GM20000 (cell line): ENCODE results near the gene KIF2C.
"Not testable (repeated sequence)": the region's sequence is repeated elsewhere in the genome, so short reads cannot be mapped to it uniquely, and the experiment has no call there.

Experiments
- DNase-seq: peaks from one replicate; pipeline ENCODE4 v3.0.0; 2012; ENCODE audit warnings: low spot score
- CTCF ChIP-seq: IDR thresholded peaks from 2 replicates; pipeline ENCODE4 v1.5.1; 2012; ENCODE audit warnings: mild to moderate bottlenecking, control low read depth; ENCODE audit errors: extremely low read depth, missing control alignments

The KIF2C gene

DNA sequence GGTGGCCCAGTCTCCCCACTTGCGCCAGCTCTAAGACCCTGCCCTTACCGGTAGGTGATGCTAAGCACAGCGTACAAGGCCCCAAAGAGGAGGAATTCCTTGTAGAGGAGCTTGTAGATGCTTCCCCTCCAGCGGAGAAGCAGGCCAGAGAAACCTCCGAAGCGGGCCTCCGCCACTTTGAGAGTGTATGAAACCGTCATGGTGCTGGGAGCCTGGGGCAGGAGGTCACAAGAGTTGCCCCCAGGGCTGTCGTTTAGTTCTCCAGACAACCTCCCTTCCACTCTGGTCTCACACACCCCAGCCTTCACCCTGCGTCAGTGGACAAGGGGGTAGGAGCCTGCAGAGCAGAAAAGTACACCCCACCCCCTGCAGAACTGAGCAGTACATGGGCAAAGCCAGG, 47.9 kb downstream of the KIF2C start:
- no peak for TF ChIP-seq CTCF
- no peak for DNase-seq

GRCh38 chr1:44788120-44788860, 48.7 kb downstream of the KIF2C start, which contains the start of gene BEST4:
BEST4 (minus strand) TSS chr1:44788170; CDS start chr1:44787705, 465 bp downstream.
- no peak for DNase-seq
- no peak for TF ChIP-seq CTCF

DNA sequence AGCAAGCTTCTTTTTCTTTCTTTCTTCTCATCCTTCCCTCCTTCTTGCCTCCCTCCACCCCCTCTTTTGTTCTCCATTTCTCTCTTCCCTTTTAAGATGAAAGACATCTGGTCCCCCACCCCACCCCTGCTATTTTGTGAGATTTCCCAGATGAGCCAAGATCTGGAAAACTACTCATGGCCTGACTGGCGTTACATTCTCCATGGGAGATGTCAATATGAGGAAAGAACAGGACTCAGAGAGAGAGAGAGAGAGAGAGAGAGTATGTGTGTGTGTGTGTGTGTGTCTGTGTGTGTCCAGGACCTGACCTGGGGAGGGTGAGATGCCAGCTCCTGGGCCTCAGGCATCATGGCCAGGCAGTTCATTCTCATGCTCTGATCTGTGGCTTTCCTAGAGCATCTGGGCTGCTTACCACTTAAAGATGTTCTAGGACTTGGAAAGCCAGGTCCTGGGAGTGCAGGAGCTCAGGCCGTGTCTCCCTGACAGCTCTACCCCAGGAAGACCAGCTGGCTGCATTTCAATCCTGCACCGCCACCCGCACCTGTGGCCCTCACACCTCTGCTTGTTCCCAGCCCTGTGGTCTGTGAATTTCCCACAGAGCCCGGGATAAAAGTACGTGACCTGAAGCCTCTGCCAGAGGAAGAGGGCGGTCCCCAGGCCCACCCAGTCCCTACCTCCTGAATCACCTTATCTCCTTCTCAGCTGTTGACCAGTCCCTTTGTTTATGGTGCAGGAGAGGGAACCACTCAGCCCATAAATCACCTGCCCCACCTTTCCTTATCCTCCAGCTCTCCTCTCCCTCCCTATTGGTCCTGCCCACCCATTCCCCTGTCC, 51.5 kb downstream of the KIF2C start:
- no peak for DNase-seq
- no peak for TF ChIP-seq CTCF

DNA sequence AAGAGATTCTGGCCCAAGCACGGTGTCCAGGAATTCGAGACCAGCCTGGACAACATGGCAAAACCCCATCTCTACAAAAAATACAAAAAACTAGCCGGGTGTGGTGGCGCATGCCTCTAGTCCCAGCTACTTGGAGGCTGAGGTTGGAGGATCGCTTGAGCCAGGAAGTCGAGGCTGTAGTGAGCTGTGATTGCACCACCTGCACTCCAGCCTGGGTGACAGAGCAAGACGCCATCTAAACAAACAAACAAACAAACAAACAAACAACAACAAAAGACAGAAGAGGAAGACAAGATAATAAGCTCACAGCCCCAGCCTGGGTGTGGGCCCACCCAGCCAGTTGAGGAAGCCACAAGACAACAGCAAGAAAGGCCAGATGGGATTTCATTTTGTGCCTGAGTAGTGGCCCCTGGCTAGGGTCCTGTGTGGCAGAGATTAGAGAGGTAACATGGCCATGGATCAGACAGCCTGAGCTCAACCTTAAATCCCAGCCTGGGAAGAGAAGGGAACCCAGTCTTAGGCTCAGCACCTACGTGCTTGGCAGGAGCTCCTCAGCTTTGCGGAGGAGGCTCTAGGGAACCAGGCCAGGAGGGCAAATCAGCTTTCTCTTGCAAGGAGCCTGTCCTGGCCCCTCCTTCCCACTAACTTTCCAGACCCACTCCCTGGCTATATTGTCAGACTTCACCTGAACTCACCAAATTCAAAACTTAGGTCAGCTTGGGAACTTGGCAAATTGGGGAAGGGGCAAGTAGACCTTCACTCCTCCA, 53.3 kb downstream of the KIF2C start:
- no peak for DNase-seq
- TF ChIP-seq CTCF: no peak

DNA sequence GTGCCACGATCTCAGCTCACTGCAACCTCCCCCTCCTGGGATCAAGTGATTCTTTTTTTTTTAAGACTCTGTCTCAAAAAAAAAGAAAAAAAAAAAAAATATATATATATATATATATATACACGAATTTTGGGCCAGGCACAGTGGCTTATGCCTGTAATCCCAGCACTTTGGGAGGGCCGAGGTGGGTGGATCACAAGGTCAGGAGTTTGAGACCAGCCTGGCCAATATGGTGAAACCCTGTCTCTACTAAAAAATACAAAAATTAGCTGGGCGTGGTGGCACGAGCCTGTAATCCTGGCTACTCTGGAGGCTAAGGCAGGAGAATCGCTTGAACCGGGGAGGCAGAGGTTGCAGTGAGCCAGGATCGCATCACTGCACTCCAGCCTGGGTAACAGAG, 58.2 kb downstream of the KIF2C start:
- DNase-seq: not testable (repeated sequence)

- TF ChIP-seq CTCF: no peak
- DNase-seq: no peak
Measured at GRCh38 chr1:44798481-44799365, 59.1 kb downstream of the KIF2C start.
